Measurements from ENCODE around the gene SEM1.
"Not testable (repeated sequence)": the region's sequence is repeated elsewhere in the genome, so short reads cannot be mapped to it uniquely, and the experiment has no call there.

SEM1 gene

DNA sequence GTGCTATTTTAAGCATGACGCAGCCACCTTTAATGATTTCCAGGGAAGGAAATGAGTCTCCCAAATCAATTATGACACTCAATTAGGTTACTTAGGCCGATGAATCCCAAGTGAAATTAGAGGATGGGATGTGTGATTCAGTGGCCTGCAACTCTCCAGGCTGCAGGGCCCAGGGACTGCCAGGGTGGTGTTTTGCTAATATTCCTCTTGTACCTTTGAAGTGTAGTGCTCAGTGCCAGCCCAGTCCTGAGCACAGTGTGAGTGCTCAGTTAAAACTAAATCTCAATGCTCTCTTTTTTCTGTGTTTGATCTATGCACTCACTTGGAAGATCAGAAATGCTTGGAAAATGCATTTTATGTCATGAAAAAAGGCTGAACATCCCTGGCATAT, 51.6 kb downstream of the SEM1 start:
- DNase-seq: no peak

DNA sequence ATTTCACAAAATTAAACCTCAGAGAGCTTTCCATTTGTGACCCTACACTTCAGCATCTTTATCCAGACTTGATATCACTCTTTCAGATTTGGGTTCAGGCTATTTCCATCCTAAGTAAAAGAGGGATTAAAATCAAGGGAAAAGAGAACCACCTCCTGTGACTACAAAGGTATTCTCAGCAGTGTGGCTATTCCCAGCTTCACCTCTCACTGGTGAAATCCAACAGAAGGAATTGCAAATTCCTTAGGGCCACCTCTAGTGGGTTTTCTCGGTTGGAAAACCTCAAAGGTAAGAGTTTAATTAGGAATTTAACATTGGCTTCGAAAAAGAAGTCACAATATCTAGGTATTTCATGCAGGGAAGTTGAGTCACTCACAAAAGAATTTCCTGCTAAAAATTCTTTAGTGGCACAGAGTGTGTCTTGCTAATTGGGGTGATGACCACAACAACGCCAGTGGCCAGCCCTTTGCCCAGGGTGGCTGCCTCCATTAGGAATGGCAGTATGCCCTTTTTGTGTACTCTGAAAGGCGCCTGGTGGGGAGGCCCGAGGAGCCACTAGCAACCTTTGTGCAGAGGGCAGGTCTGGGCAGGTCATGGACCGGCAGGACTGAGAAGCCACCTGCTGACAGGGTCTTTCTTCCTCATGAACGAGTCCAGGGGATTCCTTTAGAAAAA, 52.2 kb downstream of the SEM1 start:
- DNase-seq: no peak

DNA sequence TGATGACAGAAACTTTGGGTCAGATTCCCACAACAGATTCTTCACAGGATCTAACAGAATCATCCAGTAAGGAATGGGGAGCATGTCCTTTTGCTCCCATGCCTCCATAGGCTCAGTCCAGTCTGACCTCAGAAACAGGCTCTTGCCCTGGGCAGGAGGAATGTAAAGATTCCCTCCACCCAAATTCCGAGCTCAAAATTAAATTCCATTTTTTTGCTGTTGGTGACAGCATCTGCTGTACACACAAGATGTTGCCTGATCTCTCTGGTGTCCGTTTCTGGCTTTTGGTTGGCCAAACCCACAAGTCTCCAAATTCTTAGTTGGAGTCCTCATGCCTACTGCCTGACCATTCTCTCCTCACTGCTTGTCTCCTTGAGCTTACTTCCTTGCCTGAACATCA, 53.7 kb downstream of the SEM1 start:
- no peak for DNase-seq

DNA sequence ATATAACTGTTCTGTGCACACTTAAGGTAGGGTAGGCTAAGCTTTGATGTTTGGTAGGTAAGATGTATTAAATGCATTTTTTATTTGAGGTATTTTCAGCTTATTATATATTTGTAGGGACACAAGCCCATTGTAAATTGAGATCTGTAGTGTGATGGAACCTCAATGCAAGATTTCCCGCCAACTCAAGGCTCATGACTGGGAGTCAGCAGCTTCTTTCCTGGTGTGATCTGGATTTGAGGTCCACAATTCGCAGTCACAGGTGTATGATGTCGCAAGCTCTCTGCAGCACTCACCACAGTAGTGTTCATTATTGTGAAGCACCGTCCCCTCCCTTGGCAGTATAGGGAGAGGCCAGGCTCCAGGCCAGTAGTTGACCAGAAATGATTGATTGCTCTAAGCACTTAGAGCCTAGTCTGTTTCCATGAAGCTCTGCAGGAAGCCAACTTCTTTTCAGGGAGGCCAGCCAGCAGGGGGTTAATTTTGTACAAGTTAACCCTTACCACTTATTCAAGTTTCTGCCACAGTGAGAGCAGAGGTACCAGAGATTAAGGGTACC, 54.9 kb downstream of the SEM1 start:
- DNase-seq: no peak

- DNase-seq: no peak
Measured at GRCh38 chr7:96649981-96650380, 59.7 kb downstream of the SEM1 start.

- DNase-seq: no peak
Measured at GRCh38 chr7:96648784-96649183, 60.9 kb downstream of the SEM1 start.

DNA sequence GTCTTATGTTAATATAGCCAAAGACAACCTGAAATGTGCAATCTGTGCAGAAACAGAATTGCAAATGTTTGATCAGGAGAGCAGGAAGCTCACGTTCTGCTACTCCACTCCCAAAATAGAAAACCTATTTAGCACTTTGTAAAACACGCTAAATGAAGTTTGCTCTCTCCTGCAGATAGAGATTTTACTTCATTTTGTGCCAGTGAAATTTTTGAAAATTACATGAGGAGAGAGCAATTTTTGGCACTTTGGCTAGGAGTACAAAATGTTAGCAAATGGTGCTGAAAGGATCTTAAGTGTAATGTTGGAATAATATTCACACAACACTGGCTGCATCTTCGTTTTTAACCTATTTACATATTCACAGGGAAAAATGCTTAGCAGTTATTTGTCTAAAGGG, 61.9 kb downstream of the SEM1 start:
- DNase-seq: no peak

- DNase-seq: no peak
Measured at GRCh38 chr7:96645084-96645483, 64.6 kb downstream of the SEM1 start.

GRCh38 chr7:96643436-96643835, 66.2 kb downstream of the SEM1 start:
- not testable (repeated sequence) for DNase-seq

- no peak for DNase-seq
Measured at GRCh38 chr7:96640054-96640453, 69.6 kb downstream of the SEM1 start.

Measured in DMS 273 treated with DMSO at 0.1 percent for 48 hours (cell line).